Measurements from ENCODE around the gene TFE3.
A peak's percentile ranks its signal among the peaks of the same experiment; 100 is the strongest.

The TFE3 gene

DNA sequence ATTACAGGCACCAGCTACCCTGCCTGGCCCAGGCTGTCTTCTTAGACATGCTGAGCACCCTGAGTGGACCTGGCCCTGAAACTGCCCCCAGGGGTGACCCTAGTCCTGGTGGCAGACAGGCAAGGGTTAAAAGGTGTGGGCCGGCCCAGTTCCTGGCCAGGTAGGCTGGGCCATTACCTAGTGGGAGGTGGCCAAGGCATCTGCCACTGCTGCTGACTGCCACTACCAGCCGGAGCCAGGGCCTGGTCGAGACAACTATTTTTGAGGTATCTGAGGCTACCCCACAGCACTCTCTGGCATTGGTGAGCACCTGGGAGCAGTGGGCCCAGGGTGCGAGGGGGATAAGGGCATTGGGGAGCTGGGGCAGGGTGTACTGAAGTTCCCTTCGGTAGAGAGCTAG lies 15.6 kb upstream of the TFE3 start, which contains the start of gene CCDC120:
Gene CCDC120 (plus strand): TSS at position 206 of the 400 bp plus-strand sequence. CDS start 3,043 bp downstream, outside the sequence.
- Histone ChIP-seq H3K4me3 (no peak within 1 kb of the TSS), H3K27ac (no peak within 1 kb of the TSS), H3K36me3 (ENCODE audit: insufficient read depth, low read length) (no peaks in the 10 kb centered on the region), H3K9me3 (ENCODE audit: low read depth, low read length) (no peaks in the 10 kb centered on the region), H3K9ac (ENCODE audit: insufficient read length) (no peak within 1 kb of the TSS)
- DNase-seq (ENCODE audit: low read depth, low spot score) = no peak
- TF ChIP-seq EZH2 (IDR thresholded peaks at IDR 0.05) = no peak
- no peak for TF ChIP-seq FOXP2 (optimal IDR thresholded peaks at IDR 0.05; ENCODE audit: control extremely low read depth, extremely low read length, insufficient read depth)
- no peak for TF ChIP-seq POLR2AphosphoS5 (IDR thresholded peaks at IDR 0.05; ENCODE audit: borderline replicate concordance, low read depth, low read length)

DNA sequence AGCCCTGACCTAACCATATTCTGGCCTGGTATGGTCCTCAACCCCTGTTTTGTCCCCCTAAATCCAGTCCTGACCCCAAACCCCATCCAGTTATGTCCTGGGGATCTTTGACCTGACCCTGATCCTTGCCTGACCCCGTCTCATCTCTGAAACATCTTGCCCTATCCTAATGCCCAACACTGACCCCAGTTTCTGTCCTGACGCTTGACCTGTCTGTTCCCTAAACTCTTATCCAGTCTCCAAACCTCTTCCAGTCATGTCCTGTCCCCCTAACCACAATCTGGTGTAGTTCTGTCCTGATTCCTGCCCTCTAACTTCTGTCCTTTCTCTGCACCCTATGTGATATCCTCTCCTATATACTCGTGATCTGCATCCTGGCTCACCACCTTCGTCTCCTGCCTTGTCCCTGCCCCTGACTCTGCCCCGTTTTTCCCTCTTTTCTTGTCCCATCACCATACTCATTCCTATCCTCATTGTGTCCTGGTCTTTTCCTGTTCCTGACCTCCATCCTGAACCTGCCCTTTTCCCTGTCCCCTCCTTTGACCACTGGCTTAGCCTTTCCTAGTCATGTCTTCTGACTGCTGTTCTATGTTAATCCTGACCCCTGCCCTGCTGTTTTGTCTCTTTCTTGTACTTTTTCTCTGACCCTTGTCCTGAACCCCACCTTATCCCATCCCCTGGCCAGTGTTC lies 11.1 kb upstream of the TFE3 start:
- no peaks in the 10 kb centered on the region for H3K36me3 ChIP-seq (ENCODE audit: insufficient read depth, low read length)
- peak overlapping the region; percentile 68 for H3K9ac ChIP-seq (ENCODE audit: insufficient read length)
- TF ChIP-seq FOXP2 (optimal IDR thresholded peaks at IDR 0.05; ENCODE audit: control extremely low read depth, extremely low read length, insufficient read depth) = no peak
- TF ChIP-seq POLR2AphosphoS5 (IDR thresholded peaks at IDR 0.05; ENCODE audit: borderline replicate concordance, low read depth, low read length) = no peak
- TF ChIP-seq EZH2 (IDR thresholded peaks at IDR 0.05) = no peak
- H3K9me3 ChIP-seq (ENCODE audit: low read depth, low read length) = no peaks in the 10 kb centered on the region
- no peak for DNase-seq (ENCODE audit: low read depth, low spot score)
- peak overlapping the region; percentile 78 for H3K4me3 ChIP-seq
- H3K27ac ChIP-seq = no peak overlapping the region

DNA sequence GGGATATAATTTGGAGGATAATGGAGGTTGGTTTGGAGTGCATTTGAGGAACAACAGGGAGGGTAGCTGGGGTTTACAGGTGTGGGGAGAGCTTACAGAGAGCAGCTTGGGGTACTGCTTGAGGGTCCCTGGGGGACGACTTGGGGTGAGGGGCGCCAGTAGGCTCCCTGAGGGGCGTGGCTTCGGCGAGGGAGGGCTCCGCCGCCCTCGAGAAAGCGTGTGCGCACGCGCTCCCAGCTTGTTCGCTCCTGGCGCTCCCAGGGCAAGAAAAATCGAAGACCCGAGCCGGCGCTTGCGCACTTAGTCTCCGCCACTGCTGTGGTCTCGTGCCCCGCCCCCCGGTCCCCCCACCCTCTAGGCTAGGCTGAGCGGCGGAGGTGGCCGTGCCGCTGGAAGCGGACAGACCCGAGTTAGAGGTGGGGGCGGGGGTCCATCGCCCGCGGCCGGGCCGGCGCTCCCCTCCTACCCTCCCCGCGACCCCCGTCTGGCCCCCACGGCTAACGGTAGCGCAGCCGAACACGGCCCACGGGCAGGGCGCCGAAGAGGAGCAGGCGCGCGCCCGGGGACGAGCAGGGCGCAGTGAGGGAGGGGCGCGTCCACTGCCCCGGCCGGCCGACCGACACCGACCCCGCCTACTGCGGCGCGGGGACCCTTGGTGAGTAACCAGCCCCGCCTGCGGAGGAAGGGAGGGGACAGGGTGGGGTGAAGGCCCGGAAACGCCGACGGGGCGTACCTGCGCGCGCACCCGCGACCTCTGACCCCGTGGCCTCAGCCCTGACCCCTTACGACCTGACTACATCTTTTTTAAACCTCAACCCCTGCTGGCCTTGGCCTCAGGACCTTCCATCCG lies 10.3 kb upstream of the TFE3 start:
- TF ChIP-seq FOXP2 (optimal IDR thresholded peaks at IDR 0.05; ENCODE audit: control extremely low read depth, extremely low read length, insufficient read depth) (no peak), POLR2AphosphoS5 (IDR thresholded peaks at IDR 0.05; ENCODE audit: borderline replicate concordance, low read depth, low read length) (no peak), EZH2 (IDR thresholded peaks at IDR 0.05) (no peak)
- Histone ChIP-seq H3K36me3 (ENCODE audit: insufficient read depth, low read length) (no peaks in the 10 kb centered on the region), H3K4me3 (peak overlapping the region; percentile 78), H3K27ac (no peak overlapping the region), H3K9me3 (ENCODE audit: low read depth, low read length) (no peaks in the 10 kb centered on the region), H3K9ac (ENCODE audit: insufficient read length) (peak overlapping the region; percentile 68)
- no peak for DNase-seq (ENCODE audit: low read depth, low spot score)

DNA sequence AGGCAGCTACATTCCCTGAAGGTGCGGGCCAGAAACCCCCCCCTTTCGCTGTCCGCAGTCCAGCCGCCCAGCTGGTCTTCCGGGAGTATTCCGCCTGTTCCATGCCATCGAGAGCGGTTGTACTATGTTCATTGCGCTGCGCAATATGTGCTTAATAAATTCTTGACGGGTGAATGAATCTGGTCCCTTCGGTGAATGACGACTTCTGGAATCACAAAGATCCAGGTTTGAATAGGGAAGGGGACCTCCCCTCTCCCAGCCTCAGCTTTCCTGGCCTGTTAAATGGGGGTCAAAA lies 777 bp upstream of the TFE3 start:
- Histone ChIP-seq H3K9ac (ENCODE audit: insufficient read length) (peak overlapping the region; percentile 77), H3K36me3 (ENCODE audit: insufficient read depth, low read length) (peaks cover 6% of the 10 kb centered on the region), H3K9me3 (ENCODE audit: low read depth, low read length) (no peaks in the 10 kb centered on the region), H3K4me3 (peak overlapping the region; percentile 76), H3K27ac (peak overlapping the region; percentile 66; the same call in 1 of the 2 replicates)
- no peak for TF ChIP-seq FOXP2 (optimal IDR thresholded peaks at IDR 0.05; ENCODE audit: control extremely low read depth, extremely low read length, insufficient read depth)
- no peak for TF ChIP-seq POLR2AphosphoS5 (IDR thresholded peaks at IDR 0.05; ENCODE audit: borderline replicate concordance, low read depth, low read length)
- no peak for TF ChIP-seq EZH2 (IDR thresholded peaks at IDR 0.05)
- DNase-seq (ENCODE audit: low read depth, low spot score) = no peak

DNA sequence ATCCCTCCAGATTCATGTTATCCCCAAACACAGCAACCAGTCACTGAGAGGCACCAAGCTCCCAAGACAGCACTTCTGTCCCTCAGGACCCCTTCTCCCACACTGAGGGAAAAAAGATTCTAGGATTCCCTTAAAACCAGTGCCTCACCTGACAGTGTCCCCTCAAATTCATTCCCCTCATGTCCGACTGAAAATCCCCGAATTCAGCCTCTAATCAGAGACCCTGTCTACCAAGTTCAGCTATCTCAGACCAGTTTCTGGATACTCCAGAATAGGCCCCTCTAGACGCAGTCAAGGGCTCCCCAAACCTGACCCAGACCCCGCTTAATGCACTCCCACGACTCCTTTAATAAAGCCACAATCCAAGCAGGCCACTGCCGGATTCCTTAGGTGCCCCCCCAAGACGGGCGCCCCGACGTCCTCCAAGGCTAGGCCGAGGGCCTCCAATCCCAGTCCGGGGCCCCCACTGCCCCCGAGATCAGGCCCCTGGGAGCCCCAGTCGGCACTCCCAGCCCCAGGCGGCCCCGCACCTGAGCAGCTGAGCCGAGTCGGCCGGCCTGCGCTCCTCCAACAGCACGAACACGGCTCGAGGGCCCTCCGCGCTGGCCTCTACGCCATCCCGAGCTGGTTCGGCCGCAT lies 457 bp downstream of the TFE3 start:
- Histone ChIP-seq H3K9ac (ENCODE audit: insufficient read length) (peak overlapping the region; percentile 86), H3K27ac (peak overlapping the region; percentile 74), H3K36me3 (ENCODE audit: insufficient read depth, low read length) (peaks cover 18% of the 10 kb centered on the region), H3K9me3 (ENCODE audit: low read depth, low read length) (no peaks in the 10 kb centered on the region), H3K4me3 (peak overlapping the region; percentile 81)
- no peak for DNase-seq (ENCODE audit: low read depth, low spot score)
- TF ChIP-seq FOXP2 (optimal IDR thresholded peaks at IDR 0.05; ENCODE audit: control extremely low read depth, extremely low read length, insufficient read depth) (no peak), POLR2AphosphoS5 (IDR thresholded peaks at IDR 0.05; ENCODE audit: borderline replicate concordance, low read depth, low read length) (no peak), EZH2 (IDR thresholded peaks at IDR 0.05) (no peak)

DNA sequence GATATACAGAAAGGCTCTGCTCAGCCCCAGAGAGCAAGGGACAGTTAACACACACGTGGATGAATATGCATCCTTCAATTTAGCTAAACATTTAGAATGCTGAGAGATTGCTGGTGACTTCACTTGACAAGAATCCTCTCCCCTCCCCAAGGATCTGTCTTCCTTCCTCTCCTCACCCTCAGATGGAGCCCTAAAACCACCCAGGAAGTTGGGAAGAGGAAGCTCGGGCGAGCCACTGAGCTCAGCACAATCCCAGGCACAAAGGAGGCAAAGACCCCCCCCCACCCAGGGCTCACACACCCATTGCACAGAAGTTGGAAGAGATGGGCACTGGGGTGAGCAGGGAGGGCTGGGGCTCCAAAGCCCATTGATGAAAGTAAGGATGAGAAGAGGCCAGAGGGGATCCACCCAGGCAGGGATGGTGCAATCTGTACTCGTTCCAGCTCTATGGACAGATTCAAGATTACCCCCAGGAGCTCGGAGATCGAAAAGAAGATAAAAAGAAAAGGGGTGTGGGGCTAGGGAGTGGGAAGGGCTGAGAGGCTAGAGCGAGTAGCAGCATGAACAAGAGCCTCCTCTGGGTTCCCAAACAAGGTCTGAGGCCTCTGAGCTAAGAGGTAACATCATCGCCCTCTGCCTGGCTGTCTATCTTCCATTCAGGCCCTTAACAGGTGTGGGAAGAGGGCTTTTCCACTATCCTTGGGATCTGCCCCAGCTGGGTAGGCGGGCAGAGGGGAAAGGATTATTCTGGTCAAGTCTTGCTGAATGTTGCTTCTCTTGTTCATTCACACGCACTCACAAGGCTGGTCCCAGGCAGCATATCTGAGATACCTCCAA lies 1.2 kb downstream of the TFE3 start:
- peak overlapping the region; percentile 86 for H3K9ac ChIP-seq (ENCODE audit: insufficient read length)
- H3K9me3 ChIP-seq (ENCODE audit: low read depth, low read length) = no peaks in the 10 kb centered on the region
- DNase-seq (ENCODE audit: low read depth, low spot score) = no peak
- TF ChIP-seq POLR2AphosphoS5 (IDR thresholded peaks at IDR 0.05; ENCODE audit: borderline replicate concordance, low read depth, low read length) (no peak), EZH2 (IDR thresholded peaks at IDR 0.05) (no peak)
- H3K27ac ChIP-seq = peak overlapping the region; percentile 74
- peak overlapping the region; percentile 81 for H3K4me3 ChIP-seq
- peaks cover 26% of the 10 kb centered on the region for H3K36me3 ChIP-seq (ENCODE audit: insufficient read depth, low read length)

DNA sequence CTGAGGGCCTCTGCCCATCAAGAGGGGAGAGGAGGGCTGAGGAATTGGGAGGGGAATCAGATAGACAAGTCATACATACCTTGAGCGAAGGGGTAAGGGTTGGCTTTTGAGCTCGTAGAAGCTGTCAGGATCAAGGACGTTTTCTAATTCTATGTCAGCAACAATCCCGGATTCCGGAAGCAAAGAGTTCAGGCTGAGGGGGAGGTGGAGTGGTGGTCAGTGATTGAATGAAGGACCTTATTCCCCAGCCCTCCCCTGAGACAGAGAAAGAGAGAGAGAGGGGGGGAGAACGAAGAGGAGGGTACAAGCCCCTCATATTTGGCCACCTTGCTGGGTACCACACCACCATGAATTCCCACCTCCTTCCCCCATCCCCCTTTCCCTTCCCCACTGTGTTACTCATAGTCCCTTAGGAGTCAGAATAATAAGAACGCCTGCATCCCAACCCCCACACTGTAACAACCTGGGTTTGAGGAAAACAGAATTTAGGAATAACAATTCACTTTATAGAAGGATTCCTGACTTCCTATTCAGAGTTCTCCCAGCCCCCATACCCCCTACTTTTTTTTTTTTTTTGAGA lies 2.7 kb downstream of the TFE3 start:
- peak overlapping the region; percentile 43 for H3K9ac ChIP-seq (ENCODE audit: insufficient read length)
- no peak for TF ChIP-seq EZH2 (IDR thresholded peaks at IDR 0.05)
- no peak for TF ChIP-seq POLR2AphosphoS5 (IDR thresholded peaks at IDR 0.05; ENCODE audit: borderline replicate concordance, low read depth, low read length)
- TF ChIP-seq FOXP2 (optimal IDR thresholded peaks at IDR 0.05; ENCODE audit: control extremely low read depth, extremely low read length, insufficient read depth) = no peak
- no peaks in the 10 kb centered on the region for H3K9me3 ChIP-seq (ENCODE audit: low read depth, low read length)
- peak overlapping the region; percentile 79 for H3K27ac ChIP-seq
- peaks cover 28% of the 10 kb centered on the region for H3K36me3 ChIP-seq (ENCODE audit: insufficient read depth, low read length)
- DNase-seq (ENCODE audit: low read depth, low spot score) = no peak
- H3K4me3 ChIP-seq = peak overlapping the region; percentile 81
